RWPE2 (cell line): Measurements from ENCODE around the gene PPP4R4.

Source experiments
- ATAC-seq: fragments of 200-7000 bp; cut with Tn5 transposase; 3 replicates; pipeline ENCODE4 v1.9.1; 2021; ENCODE audit warnings: low read depth
- DNase-seq: peaks from one replicate; pipeline ENCODE4 v3.0.0-alpha.2; 2020; ENCODE audit warnings: low spot score
- H3K27ac ChIP-seq: fragments of 450-650 bp; 2 replicates; pipeline ENCODE4 v1.5.1; 2017; ENCODE audit warnings: mild to moderate bottlenecking; ENCODE audit not compliant: poor library complexity, severe bottlenecking
- H3K27me3 ChIP-seq: fragments of 250-450 bp; sonication (Bioruptor Pico); 2 replicates; pipeline ENCODE4 v1.5.1; 2021; ENCODE audit warnings: mild to moderate bottlenecking, moderate library complexity; ENCODE audit not compliant: insufficient read depth, poor library complexity, severe bottlenecking
- H3K36me3 ChIP-seq: fragments of 250-450 bp; sonication (Bioruptor Pico); 2 replicates; pipeline ENCODE4 v1.5.1; 2020; ENCODE audit warnings: low read depth, mild to moderate bottlenecking, moderate library complexity
- H3K4me1 ChIP-seq: fragments of 250-450 bp; sonication (Bioruptor Pico); 2 replicates; pipeline ENCODE4 v1.5.1; 2021; ENCODE audit warnings: mild to moderate bottlenecking, moderate library complexity; ENCODE audit not compliant: insufficient read depth, poor library complexity, severe bottlenecking
- H3K4me3 ChIP-seq: fragments of 250-450 bp; sonication (Bioruptor Pico); 2 replicates; pipeline ENCODE4 v1.5.1; 2021; ENCODE audit warnings: mild to moderate bottlenecking, moderate library complexity; ENCODE audit not compliant: severe bottlenecking
- H3K9me3 ChIP-seq: fragments of 250-450 bp; sonication (Bioruptor Pico); 2 replicates; pipeline ENCODE4 v1.5.1; 2021; ENCODE audit warnings: mild to moderate bottlenecking, moderate library complexity; ENCODE audit not compliant: severe bottlenecking
- TF ChIP-seq, protein P1 (sequence below): fragments of 450-650 bp; IDR thresholded peaks from one replicate; pipeline ENCODE4 v1.5.1; 2017; ENCODE audit warnings: mild to moderate bottlenecking, moderate library complexity; ENCODE audit not compliant: poor library complexity, severe bottlenecking

The PPP4R4 gene

DNA sequence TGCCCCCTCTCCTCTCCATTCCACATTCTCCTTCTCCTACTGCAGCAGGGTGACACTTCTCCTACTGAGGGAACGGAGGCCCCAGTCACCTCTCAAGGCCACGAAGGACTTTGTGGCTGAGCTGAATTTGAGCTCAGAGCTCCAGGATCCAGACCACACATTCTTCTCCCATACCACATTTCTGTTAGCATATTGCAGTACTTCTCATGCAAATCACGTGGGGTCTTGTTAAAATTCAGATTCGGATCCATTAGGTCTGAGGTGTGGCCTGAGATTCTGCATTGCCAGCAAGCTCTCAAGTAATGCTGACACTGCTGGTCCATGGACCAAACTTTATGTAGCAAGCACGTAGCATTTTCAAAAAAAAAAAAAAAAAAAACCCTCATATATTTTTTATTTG lies 35.1 kb upstream of the PPP4R4 start:
- H3K4me3 ChIP-seq, result no peak overlapping the region
- DNase-seq, result no peak
- TF ChIP-seq, protein P1, sequence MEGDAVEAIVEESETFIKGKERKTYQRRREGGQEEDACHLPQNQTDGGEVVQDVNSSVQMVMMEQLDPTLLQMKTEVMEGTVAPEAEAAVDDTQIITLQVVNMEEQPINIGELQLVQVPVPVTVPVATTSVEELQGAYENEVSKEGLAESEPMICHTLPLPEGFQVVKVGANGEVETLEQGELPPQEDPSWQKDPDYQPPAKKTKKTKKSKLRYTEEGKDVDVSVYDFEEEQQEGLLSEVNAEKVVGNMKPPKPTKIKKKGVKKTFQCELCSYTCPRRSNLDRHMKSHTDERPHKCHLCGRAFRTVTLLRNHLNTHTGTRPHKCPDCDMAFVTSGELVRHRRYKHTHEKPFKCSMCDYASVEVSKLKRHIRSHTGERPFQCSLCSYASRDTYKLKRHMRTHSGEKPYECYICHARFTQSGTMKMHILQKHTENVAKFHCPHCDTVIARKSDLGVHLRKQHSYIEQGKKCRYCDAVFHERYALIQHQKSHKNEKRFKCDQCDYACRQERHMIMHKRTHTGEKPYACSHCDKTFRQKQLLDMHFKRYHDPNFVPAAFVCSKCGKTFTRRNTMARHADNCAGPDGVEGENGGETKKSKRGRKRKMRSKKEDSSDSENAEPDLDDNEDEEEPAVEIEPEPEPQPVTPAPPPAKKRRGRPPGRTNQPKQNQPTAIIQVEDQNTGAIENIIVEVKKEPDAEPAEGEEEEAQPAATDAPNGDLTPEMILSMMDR, result no peak
- H3K27me3 ChIP-seq, result no peaks in the 10 kb centered on the region
- H3K36me3 ChIP-seq, result no peaks in the 10 kb centered on the region
- H3K27ac ChIP-seq, result no peak overlapping the region
- H3K9me3 ChIP-seq, result no peaks in the 10 kb centered on the region
- ATAC-seq, result no peak
- no peaks in the 10 kb centered on the region for H3K4me1 ChIP-seq

DNA sequence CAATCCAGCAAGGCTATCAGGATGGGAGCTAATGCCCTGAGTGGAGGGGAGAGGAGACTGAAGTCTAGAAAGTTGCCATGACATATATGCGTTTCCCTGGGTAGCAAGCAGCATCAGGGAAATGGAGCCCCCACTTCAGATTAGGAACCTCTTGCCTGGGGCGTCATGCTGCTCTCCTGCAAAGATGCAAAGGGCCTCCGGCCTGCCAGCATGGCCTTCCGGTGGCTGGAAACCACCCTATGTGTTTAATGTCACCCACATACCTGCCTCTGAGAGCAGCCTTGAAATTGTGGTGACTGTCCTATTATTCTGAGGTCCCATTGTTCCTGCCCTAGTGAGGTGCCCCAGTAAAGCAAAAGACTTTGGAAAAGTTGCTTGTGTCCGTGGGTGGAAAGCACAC lies 34.7 kb upstream of the PPP4R4 start:
- no peaks in the 10 kb centered on the region for H3K9me3 ChIP-seq
- TF ChIP-seq, protein P1, result no peak
- no peaks in the 10 kb centered on the region for H3K27me3 ChIP-seq
- H3K27ac ChIP-seq, result no peak overlapping the region
- no peaks in the 10 kb centered on the region for H3K36me3 ChIP-seq
- H3K4me3 ChIP-seq, result no peak overlapping the region
- ATAC-seq (no peak), DNase-seq (no peak)
- no peaks in the 10 kb centered on the region for H3K4me1 ChIP-seq

GRCh38 chr14:94142247-94142646 lies 31.9 kb upstream of the PPP4R4 start:
- DNase-seq (no peak), ATAC-seq (no peak)
- no peaks in the 10 kb centered on the region for H3K9me3 ChIP-seq
- no peaks in the 10 kb centered on the region for H3K36me3 ChIP-seq
- no peak overlapping the region for H3K4me3 ChIP-seq
- H3K4me1 ChIP-seq, result peaks cover 7% of the 10 kb centered on the region
- no peaks in the 10 kb centered on the region for H3K27me3 ChIP-seq
- TF ChIP-seq, protein P1, result no peak
- H3K27ac ChIP-seq, result no peak overlapping the region

GRCh38 chr14:94142836-94143235 lies 31.3 kb upstream of the PPP4R4 start:
- DNase-seq (no peak), ATAC-seq (no peak)
- no peak overlapping the region for H3K4me3 ChIP-seq
- TF ChIP-seq, protein P1, result no peak
- no peaks in the 10 kb centered on the region for H3K36me3 ChIP-seq
- peaks cover 7% of the 10 kb centered on the region for H3K4me1 ChIP-seq
- no peaks in the 10 kb centered on the region for H3K9me3 ChIP-seq
- H3K27ac ChIP-seq, result no peak overlapping the region
- no peaks in the 10 kb centered on the region for H3K27me3 ChIP-seq

DNA sequence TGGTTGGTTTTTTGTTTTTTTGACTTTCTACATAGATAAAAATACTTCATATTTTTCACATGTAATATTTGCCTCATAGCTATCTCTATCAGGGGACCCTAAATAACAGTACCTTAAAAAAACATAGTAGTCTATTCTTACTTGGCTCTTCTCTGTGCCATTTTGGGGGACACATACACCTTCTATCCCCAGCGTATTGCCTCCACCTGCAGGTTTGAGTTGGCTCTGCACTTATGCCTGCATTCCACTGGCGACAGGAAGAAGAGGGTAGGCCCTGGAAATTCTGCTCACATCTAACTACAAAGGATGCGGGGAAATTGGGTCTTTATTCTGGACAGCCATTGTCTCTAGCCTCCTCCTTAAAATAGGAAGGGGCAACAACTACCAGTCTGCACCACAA lies 30.9 kb upstream of the PPP4R4 start:
- no peaks in the 10 kb centered on the region for H3K9me3 ChIP-seq
- DNase-seq (no peak), ATAC-seq (peak; percentile 49; the same call in 2 of the 3 replicates)
- no peaks in the 10 kb centered on the region for H3K27me3 ChIP-seq
- no peak overlapping the region for H3K4me3 ChIP-seq
- peaks cover 7% of the 10 kb centered on the region for H3K4me1 ChIP-seq
- H3K36me3 ChIP-seq, result no peaks in the 10 kb centered on the region
- TF ChIP-seq, protein P1, result peak; percentile 40
- H3K27ac ChIP-seq, result no peak overlapping the region
